IMR-90 (cell line): ENCODE measurements around the gene KLF16. TPM values are rescaled to one million over a fixed set of nuclear protein-coding genes. Genes with fewer than 3 reads are reported as not detected.

Source experiments
- ATAC-seq: fragments of 200-7000 bp; cut with Tn5 transposase; 2 replicates; pipeline ENCODE4 v1.9.1; 2020; ENCODE audit warnings: low read depth, mild to moderate bottlenecking, moderate library complexity
- BruUV-seq: library from RNA; stranded (reverse); fragments of 400-500 nt; replicated peaks from 2 replicates; lab custom pipeline; 2021; lab: Mats Ljungman, UMichigan
- CTCF ChIA-PET: fragments of 300-600 bp; formaldehyde crosslinking; extraction: SDS; loops from one replicate; lab custom pipeline; 2021; ENCODE audit warnings: antibody characterized with exemption; lab: Yijun Ruan, JAX
- POLR2A ChIA-PET: fragments of 300-600 bp; sonication (Branson Sonifier 250); formaldehyde crosslinking; loops from one replicate; lab custom pipeline; 2022; ENCODE audit warnings: antibody characterized with exemption; ENCODE audit not compliant: unreplicated experiment; lab: Charles Lee
- DNase-seq: peaks from one replicate; pipeline ENCODE4 v3.0.0; 2013
- H2AFZ ChIP-seq: replicated peaks from 2 replicates; pipeline ENCODE3; 2013; ENCODE audit warnings: low read length, mild to moderate bottlenecking; ENCODE audit not compliant: poor library complexity
- H2AK5ac ChIP-seq: 2 replicates; pipeline ENCODE4 v1.6.1; 2013; ENCODE audit warnings: low read depth, low read length, inconsistent platforms
- H2AK9ac ChIP-seq: replicated peaks from 2 replicates; pipeline ENCODE3; 2013; ENCODE audit warnings: mild to moderate bottlenecking, low read depth, low read length, moderate library complexity; ENCODE audit not compliant: poor library complexity
- H2BK120ac ChIP-seq: 2 replicates; pipeline ENCODE4 v1.6.1; 2013; ENCODE audit warnings: low read depth, low read length, inconsistent platforms
- H2BK15ac ChIP-seq: 3 replicates; pipeline ENCODE4 v1.6.1; 2013; ENCODE audit warnings: low read depth, low read length, inconsistent platforms
- H2BK20ac ChIP-seq: 2 replicates; pipeline ENCODE4 v1.6.1; 2013; ENCODE audit warnings: low read depth, mild to moderate bottlenecking, inconsistent platforms, low read length, moderate library complexity
- H2BK5ac ChIP-seq: 2 replicates; pipeline ENCODE4 v1.6.1; 2013; ENCODE audit warnings: mild to moderate bottlenecking, low read depth, low read length, inconsistent platforms; ENCODE audit not compliant: poor library complexity, severe bottlenecking
- H3K14ac ChIP-seq: replicated peaks from 2 replicates; pipeline ENCODE4 v1.6.1; 2013; ENCODE audit warnings: low read depth, low read length, inconsistent platforms
- H3K18ac ChIP-seq: 2 replicates; pipeline ENCODE4 v1.6.1; 2013; ENCODE audit warnings: low read depth, low read length, control low read depth
- H3K23ac ChIP-seq: 2 replicates; pipeline ENCODE4 v1.6.1; 2013; ENCODE audit warnings: low read depth, low read length, inconsistent platforms
- H3K27ac ChIP-seq: 2 replicates; pipeline ENCODE4 v1.5.1; 2013; ENCODE audit warnings: mild to moderate bottlenecking, control low read depth, low read length; ENCODE audit not compliant: insufficient read depth
- H3K27me3 ChIP-seq: 2 replicates; pipeline ENCODE4 v1.6.1; 2013; ENCODE audit warnings: low read length; ENCODE audit not compliant: control insufficient read depth, insufficient read depth
- H3K36me3 ChIP-seq: 2 replicates; pipeline ENCODE4 v1.6.1; 2013; ENCODE audit warnings: low read length, mixed read lengths; ENCODE audit not compliant: control insufficient read depth, insufficient read depth
- H3K4ac ChIP-seq: 2 replicates; pipeline ENCODE4 v1.6.1; 2013; ENCODE audit warnings: low read depth, low read length, inconsistent platforms
- H3K4me1 ChIP-seq: 2 replicates; pipeline ENCODE4 v1.6.1; 2013; ENCODE audit warnings: low read length, mixed read lengths; ENCODE audit not compliant: control insufficient read depth, insufficient read depth
- H3K4me2 ChIP-seq: 2 replicates; pipeline ENCODE4 v1.6.1; 2013; ENCODE audit warnings: low read depth, mild to moderate bottlenecking, control low read depth, low read length, moderate library complexity
- H3K4me3 ChIP-seq: 2 replicates; pipeline ENCODE4 v1.5.1; 2013; ENCODE audit warnings: low read depth, mild to moderate bottlenecking, control low read depth, low read length, moderate library complexity; ENCODE audit not compliant: insufficient read depth
- H3K56ac ChIP-seq: 2 replicates; pipeline ENCODE4 v1.6.1; 2013; ENCODE audit warnings: low read length, inconsistent platforms; ENCODE audit not compliant: insufficient read depth; ENCODE audit errors: extremely low read depth
- H3K79me1 ChIP-seq, 2 experiments: 2 replicates each; pipeline ENCODE4 v1.6.1; 2013; ENCODE audit warnings: low read length in 2 of 2, inconsistent platforms in 1 of 2, low read depth in 1 of 2
- H3K9ac ChIP-seq: 2 replicates; pipeline ENCODE4 v1.6.1; 2013; ENCODE audit warnings: low read depth, low read length, control low read depth
- H3K9me1 ChIP-seq: 2 replicates; pipeline ENCODE4 v1.6.1; 2013; ENCODE audit warnings: low read length, inconsistent platforms; ENCODE audit not compliant: insufficient read depth
- H3K9me3 ChIP-seq: 2 replicates; pipeline ENCODE4 v1.6.1; 2013; ENCODE audit warnings: low read length; ENCODE audit not compliant: control insufficient read depth, insufficient read depth
- H4K20me1 ChIP-seq: 2 replicates; pipeline ENCODE4 v1.6.1; 2013; ENCODE audit warnings: low read length, inconsistent platforms; ENCODE audit not compliant: insufficient read depth
- H4K5ac ChIP-seq: 2 replicates; pipeline ENCODE4 v1.6.1; 2013; ENCODE audit warnings: mild to moderate bottlenecking, low read depth, low read length, control low read depth
- H4K8ac ChIP-seq, 2 experiments: 2 replicates each; pipeline ENCODE4 v1.6.1; 2013; ENCODE audit warnings: low read depth in 2 of 2, low read length in 2 of 2, control low read depth in 1 of 2, inconsistent platforms in 1 of 2
- H4K91ac ChIP-seq: 2 replicates; pipeline ENCODE4 v1.6.1; 2013; ENCODE audit warnings: low read depth, low read length, inconsistent platforms; ENCODE audit not compliant: insufficient read depth
- BHLHE40 ChIP-seq: fragments of 150-350 bp; IDR thresholded peaks from 2 replicates; pipeline ENCODE4 v1.6.1; 2016; ENCODE audit warnings: mild to moderate bottlenecking, low read depth, low read length
- CEBPB ChIP-seq: IDR thresholded peaks from 2 replicates; pipeline ENCODE4 v1.6.1; 2012; ENCODE audit warnings: low read depth, low read length, improper control_type of control experiment
- CHD1 ChIP-seq: IDR thresholded peaks from 2 replicates; pipeline ENCODE4 v1.6.1; 2012; ENCODE audit warnings: low read depth, low read length, improper control_type of control experiment
- ELK1 ChIP-seq: fragments of 150-350 bp; IDR thresholded peaks from 2 replicates; pipeline ENCODE4 v1.6.1; 2016; ENCODE audit warnings: low read depth, mild to moderate bottlenecking, low read length, moderate library complexity, borderline replicate concordance
- FOS ChIP-seq: fragments of 150-350 bp; IDR thresholded peaks from 2 replicates; pipeline ENCODE4 v1.6.1; 2016; ENCODE audit warnings: low read depth, low read length
- MAFK ChIP-seq: IDR thresholded peaks from 2 replicates; pipeline ENCODE4 v1.6.1; 2012; ENCODE audit warnings: low read depth, low read length, improper control_type of control experiment
- MAZ ChIP-seq: IDR thresholded peaks from 2 replicates; pipeline ENCODE4 v1.6.1; 2012; ENCODE audit warnings: low read depth, mild to moderate bottlenecking, low read length, improper control_type of control experiment, moderate library complexity, borderline replicate concordance
- MXI1 ChIP-seq: IDR thresholded peaks from 2 replicates; pipeline ENCODE4 v1.6.1; 2012; ENCODE audit warnings: low read depth, mild to moderate bottlenecking, low read length, moderate library complexity, borderline replicate concordance
- NFE2L2 ChIP-seq: fragments of 150-350 bp; IDR thresholded peaks from 2 replicates; pipeline ENCODE4 v1.6.1; 2016; ENCODE audit warnings: low read depth, mild to moderate bottlenecking, low read length
- POLR2A ChIP-seq: IDR thresholded peaks from 2 replicates; pipeline ENCODE4 v1.6.1; 2012; ENCODE audit warnings: mild to moderate bottlenecking, low read depth, low read length
- RAD21 ChIP-seq: IDR thresholded peaks from 2 replicates; pipeline ENCODE4 v1.6.1; 2012; ENCODE audit warnings: low read length, improper control_type of control experiment
- RCOR1 ChIP-seq: IDR thresholded peaks from 2 replicates; pipeline ENCODE4 v1.6.1; 2012; ENCODE audit warnings: mild to moderate bottlenecking, low read length, improper control_type of control experiment; ENCODE audit not compliant: insufficient replicate concordance
- RFX5 ChIP-seq: IDR thresholded peaks from 2 replicates; pipeline ENCODE4 v1.8.0; 2012; ENCODE audit warnings: low read depth, mild to moderate bottlenecking, low read length, moderate library complexity
- SMC3 ChIP-seq: fragments of 150-350 bp; IDR thresholded peaks from 2 replicates; pipeline ENCODE4 v1.6.1; 2016; ENCODE audit warnings: low read depth, mild to moderate bottlenecking, antibody characterized with exemption, low read length, moderate library complexity
- USF2 ChIP-seq: fragments of 150-350 bp; IDR thresholded peaks from 2 replicates; pipeline ENCODE4 v1.6.1; 2017; ENCODE audit warnings: mild to moderate bottlenecking, antibody characterized with exemption, low read length, low read depth
- WGBS, 2 experiments: methylation state at CpG; one replicate each; pipeline versions ENCODE4 v1.1.5 to v1.1.7; 2013; ENCODE audit warnings: missing lambda C conversion rate in 2 of 2; ENCODE audit not compliant: insufficient read length in 1 of 2; ENCODE audit errors: extremely low coverage in 2 of 2; 5-methylcytosine and 5-hydroxymethylcytosine counted together
- dilution Hi-C: fragments of 300-500 bp; cut with HindIII; formaldehyde crosslinking; loops from one replicate; pipeline ENCODE4 v1.14.3; 2018; ENCODE audit warnings: low sequenced_read_pairs; ENCODE audit not compliant: unreplicated experiment
- in situ Hi-C: fragments of 300-500 bp; cut with MboI; formaldehyde crosslinking; loops from 3 replicates; pipeline ENCODE4 v1.14.3; 2019; ENCODE audit warnings: low sequenced_read_pairs, inconsistent platforms, mixed read lengths
- intact Hi-C: fragments of 100-400 bp; cut with micrococcal nuclease; formaldehyde crosslinking; loops from 2 replicates; pipeline ENCODE4 v1.10.0; 2022
- polyA plus RNA-seq, 3 experiments: library from polyadenylated mRNA; depleted of rRNA; stranded (reverse); fragments of >200 nt; gene quantifications; 2 replicates each; pipeline ENCODE4 v1.2.3, GENCODE V29; 2012; ENCODE audit warnings: low replicate concordance in 1 of 3
- total RNA-seq: library from RNA; depleted of rRNA; stranded (reverse); fragments of >200 nt; gene quantifications from 2 replicates; pipeline ENCODE4 v1.2.3, GENCODE V29; 2012
- TF ChIP-seq, protein P1 (sequence below): conservative IDR thresholded peaks from 2 replicates; pipeline ENCODE4 v1.5.1; 2012; ENCODE audit warnings: mild to moderate bottlenecking, low read depth, low read length, improper control_type of control experiment

The KLF16 gene
- total and polyA plus RNA-seq, 2 of the 4 experiments (the other 2 are of a cell fraction) = 0.90 to 13.1 TPM

- CTCF ChIA-PET = no interaction called here
- Histone ChIP-seq H4K5ac (no peak overlapping the region), H4K20me1 (peaks cover 13% of the 10 kb centered on the region), H3K27me3 (no peaks in the 10 kb centered on the region), H3K14ac (no peak overlapping the region), H3K9me1 (no peaks in the 10 kb centered on the region), H2BK5ac (no peak overlapping the region), H3K56ac (no peak overlapping the region), H2AK5ac (no peak overlapping the region), H3K4me1 (peaks cover 4% of the 10 kb centered on the region; the same call in 1 of the 2 replicates), H3K9ac (no peak overlapping the region), H3K23ac (no peak overlapping the region), H4K91ac (no peak overlapping the region), H3K9me3 (no peaks in the 10 kb centered on the region), H2AK9ac (no peak overlapping the region), H3K4me2 (no peak overlapping the region), H2AFZ (no peak overlapping the region), H2BK15ac (no peak overlapping the region), H3K18ac (no peak overlapping the region), H3K4me3 (no peak overlapping the region), H3K4ac (no peak overlapping the region), H3K79me1 (peaks cover 0 to 34% of the 10 kb centered on the region in 2 experiments; a peak in 3 of 4 replicates), H4K8ac (no peak overlapping the region), H3K36me3 (peaks cover 51% of the 10 kb centered on the region), H3K27ac (no peak overlapping the region), H2BK120ac (no peak overlapping the region), H2BK20ac (no peak overlapping the region)
- in situ Hi-C loops = no loop called here
- 100% methylated on average over 3 of the region's 8 CpGs; no CpG with 5 or more reads in 1 of the 2 experiments for WGBS, 2 experiments
- dilution Hi-C loops = no loop called here
- ATAC-seq (no peak), DNase-seq (no peak)
- intact Hi-C loops = no loop called here
- POLR2A ChIA-PET = no interaction called here
- no TSS peak for BruUV-seq
- TF ChIP-seq NFE2L2 (no peak), MAFK (no peak), FOS (no peak), CEBPB (no peak), SMC3 (no peak), ELK1 (no peak), RCOR1 (no peak), RFX5 (no peak), CHD1 (no peak), MAZ (no peak), POLR2A (no peak), MXI1 (no peak), USF2 (no peak), BHLHE40 (no peak), RAD21 (no peak)
- TF ChIP-seq, protein P1, sequence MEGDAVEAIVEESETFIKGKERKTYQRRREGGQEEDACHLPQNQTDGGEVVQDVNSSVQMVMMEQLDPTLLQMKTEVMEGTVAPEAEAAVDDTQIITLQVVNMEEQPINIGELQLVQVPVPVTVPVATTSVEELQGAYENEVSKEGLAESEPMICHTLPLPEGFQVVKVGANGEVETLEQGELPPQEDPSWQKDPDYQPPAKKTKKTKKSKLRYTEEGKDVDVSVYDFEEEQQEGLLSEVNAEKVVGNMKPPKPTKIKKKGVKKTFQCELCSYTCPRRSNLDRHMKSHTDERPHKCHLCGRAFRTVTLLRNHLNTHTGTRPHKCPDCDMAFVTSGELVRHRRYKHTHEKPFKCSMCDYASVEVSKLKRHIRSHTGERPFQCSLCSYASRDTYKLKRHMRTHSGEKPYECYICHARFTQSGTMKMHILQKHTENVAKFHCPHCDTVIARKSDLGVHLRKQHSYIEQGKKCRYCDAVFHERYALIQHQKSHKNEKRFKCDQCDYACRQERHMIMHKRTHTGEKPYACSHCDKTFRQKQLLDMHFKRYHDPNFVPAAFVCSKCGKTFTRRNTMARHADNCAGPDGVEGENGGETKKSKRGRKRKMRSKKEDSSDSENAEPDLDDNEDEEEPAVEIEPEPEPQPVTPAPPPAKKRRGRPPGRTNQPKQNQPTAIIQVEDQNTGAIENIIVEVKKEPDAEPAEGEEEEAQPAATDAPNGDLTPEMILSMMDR = no peak
These were observed 40.4 kb downstream of the KLF16 start for GRCh38 chr19:1823020-1823419.
